MM.1S (cell line): ENCODE measurements around the gene TLX3.

Experiments
- CTCF ChIP-seq: fragments of 300-600 bp; sonication (generic); IDR thresholded peaks from 2 replicates; pipeline ENCODE4 v1.5.1; 2016; ENCODE audit warnings: antibody characterized with exemption, low read length, mixed read lengths
- EZH2 ChIP-seq: fragments of 300-600 bp; sonication (generic); optimal IDR thresholded peaks from 2 replicates; pipeline ENCODE3; 2017; ENCODE audit warnings: low read depth, mild to moderate bottlenecking, antibody characterized with exemption, low read length, mixed read lengths
- EZH2phosphoT487 ChIP-seq: fragments of 300-600 bp; sonication (generic); IDR thresholded peaks from 2 replicates; pipeline ENCODE4 v1.6.1; 2018; ENCODE audit warnings: antibody characterized with exemption, low read length

DNA sequence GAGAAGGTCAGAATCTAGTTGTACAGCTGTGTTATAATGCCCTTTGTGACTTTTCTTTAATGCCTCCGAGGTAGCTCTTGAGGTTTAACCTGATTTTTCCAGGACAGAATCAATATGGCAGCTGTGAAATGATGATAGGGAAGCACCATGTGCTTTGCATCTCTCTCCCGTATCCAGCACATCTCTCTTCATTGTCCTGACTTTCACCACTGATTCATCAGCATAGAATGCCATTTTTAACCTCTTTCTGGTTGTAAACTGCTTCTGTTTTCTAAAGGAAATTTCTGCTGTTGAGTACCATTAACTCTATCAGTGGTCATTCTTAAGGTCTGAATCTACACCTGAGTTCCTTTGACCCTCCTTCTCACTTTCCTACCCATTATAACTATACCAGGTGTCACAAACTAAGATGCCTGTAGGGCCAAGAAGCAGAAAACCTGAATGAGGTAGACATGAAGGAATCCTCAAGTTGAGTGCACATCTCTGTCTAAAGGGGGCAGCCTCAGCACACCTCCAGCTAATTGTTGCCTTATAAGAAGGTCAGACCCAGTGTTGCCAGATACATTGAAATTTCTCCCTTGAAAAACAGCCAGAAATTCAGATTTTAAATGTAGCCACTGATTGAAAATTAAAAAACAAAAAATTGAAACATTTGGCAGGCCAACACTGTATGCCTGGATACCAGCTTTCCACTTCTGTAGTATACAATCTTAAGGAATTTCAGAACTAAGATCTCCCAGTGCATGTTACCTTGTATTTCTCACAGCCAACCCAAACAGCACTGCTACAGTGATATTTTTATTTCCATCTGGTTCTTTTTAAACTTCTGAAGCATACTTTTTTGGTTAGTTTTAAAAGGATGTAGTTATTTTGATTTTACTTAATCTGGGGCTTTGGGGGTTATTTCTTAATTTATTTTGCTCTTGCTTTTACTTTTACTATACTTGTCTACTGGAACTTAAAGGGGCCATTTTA is 35.8 kb upstream of the TLX3 start:
- no peak for TF ChIP-seq EZH2phosphoT487
- peak; percentile 61 for TF ChIP-seq CTCF
- TF ChIP-seq EZH2: no peak
